ENCODE data around the gene STBD1.

DNA sequence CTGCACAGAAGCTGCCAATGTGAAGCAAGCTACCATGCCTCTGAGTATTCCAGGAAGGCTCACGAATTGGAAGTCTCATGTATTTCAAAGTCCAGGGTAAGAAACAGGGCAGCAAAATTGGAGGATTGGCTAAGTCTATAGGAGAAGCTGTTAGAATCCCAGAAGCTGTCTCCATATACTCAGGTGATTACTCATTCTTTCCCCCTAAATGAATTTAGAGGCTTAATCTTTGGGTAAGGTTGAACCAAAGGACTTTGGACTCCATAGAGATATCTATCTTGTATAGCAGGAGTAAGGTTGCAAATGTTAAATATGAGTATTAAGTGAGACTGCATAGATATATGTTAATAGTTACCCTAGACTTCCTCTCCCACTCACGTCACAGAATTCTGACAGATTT, 36.3 kb downstream of the STBD1 start:
- no peak for TF ChIP-seq POLR2A (IDR thresholded peaks at IDR 0.05; ENCODE audit: low read depth, low read length)
- TF ChIP-seq TAF1 (IDR thresholded peaks at IDR 0.05; ENCODE audit: borderline replicate concordance, low read depth, low read length), result no peak
- no peak for TF ChIP-seq POLR2AphosphoS5 (IDR thresholded peaks at IDR 0.05; ENCODE audit: low read depth, low read length)

Data from GM12892 (cell line).